B cell (primary cell): Measurements from ENCODE around the gene PLXNA3. TPM values are rescaled to one million over a fixed set of nuclear protein-coding genes. Genes with fewer than 3 reads are reported as not detected.

ENCODE experiments used
- ATAC-seq: fragments of 200-7000 bp; cut with Tn5 transposase; one replicate; pipeline ENCODE4 v1.10.0; 2021; ENCODE audit warnings: low read depth, mild to moderate bottlenecking, moderate number of reproducible peaks, moderate library complexity
- CTCF ChIA-PET: fragments of 350-600 bp; sonication (Branson Sonifier 250); formaldehyde crosslinking; loops from one replicate; lab custom pipeline; 2021; ENCODE audit warnings: antibody characterized with exemption, inconsistent platforms; lab: Charles Lee
- POLR2A ChIA-PET: fragments of 350-600 bp; sonication (Branson Sonifier 250); formaldehyde crosslinking; loops from one replicate; lab custom pipeline; 2021; ENCODE audit warnings: antibody characterized with exemption; lab: Charles Lee
- DNase-seq: peaks from one replicate; pipeline ENCODE4 v3.0.0; 2013
- H2AFZ ChIP-seq: 2 replicates; pipeline ENCODE4 v1.6.1; 2012; ENCODE audit warnings: mild to moderate bottlenecking, low read depth, low read length; ENCODE audit not compliant: insufficient read depth, poor library complexity, severe bottlenecking
- H3K27ac ChIP-seq, 2 donors: 1 replicate in 1 of 2; 2 replicates in 1 of 2; pipeline ENCODE4 v1.5.1; 2012 to 2013; ENCODE audit warnings: low read length in 2 of 2, mild to moderate bottlenecking in 2 of 2, moderate library complexity in 1 of 2
- H3K27me3 ChIP-seq, 4 experiments: fragments of 200-600 bp in 1 of 4; sonication (generic) in 1 of 4; replicated peaks in 1 of 4; 1 replicate in 2 of 4; 2 replicates in 2 of 4; pipeline versions ENCODE4 v1.6.1 to v1.7.0; 2013 to 2016; ENCODE audit warnings: low read length in 3 of 4, mild to moderate bottlenecking in 2 of 4, mixed read lengths in 1 of 4, moderate library complexity in 1 of 4; ENCODE audit not compliant: insufficient read depth in 4 of 4, control insufficient read depth in 3 of 4; ENCODE audit errors: control extremely low read depth in 1 of 4
- H3K36me3 ChIP-seq, 2 experiments: replicated peaks in 1 of 2; 1 replicate in 1 of 2; 2 replicates in 1 of 2; pipeline versions ENCODE4 v1.6.1 to v1.7.1; 2013; ENCODE audit warnings: low read length in 1 of 2; ENCODE audit not compliant: insufficient read depth in 2 of 2, control insufficient read depth in 1 of 2; ENCODE audit errors: control extremely low read depth in 1 of 2, extremely low read depth in 1 of 2
- H3K4me1 ChIP-seq, 2 donors: fragments of 200-600 bp in 1 of 2; sonication (generic) in 1 of 2; 1 replicate in 1 of 2; 2 replicates in 1 of 2; pipeline versions ENCODE4 v1.5.1 to v1.6.1; 2013 to 2017; ENCODE audit warnings: low read length in 2 of 2; ENCODE audit not compliant: control insufficient read depth in 2 of 2, insufficient read depth in 2 of 2
- H3K4me2 ChIP-seq: replicated peaks from 2 replicates; pipeline ENCODE3; 2012; ENCODE audit warnings: mild to moderate bottlenecking, low read depth, low read length; ENCODE audit not compliant: poor library complexity, severe bottlenecking
- H3K4me3 ChIP-seq, 5 experiments: fragments of 200-600 bp in 1 of 5; sonication (generic) in 1 of 5; 1 replicate in 3 of 5; 2 replicates in 2 of 5; pipeline versions ENCODE4 v1.5.1 to v1.7.0; 2011 to 2016; ENCODE audit warnings: low read length in 4 of 5, mild to moderate bottlenecking in 4 of 5, low read depth in 2 of 5, control low read depth in 1 of 5, moderate library complexity in 1 of 5; ENCODE audit not compliant: insufficient read depth in 1 of 5; ENCODE audit errors: control extremely low read depth in 1 of 5, extremely low read depth in 1 of 5
- H3K79me2 ChIP-seq: fragments of 200-600 bp; sonication (generic); one replicate; pipeline ENCODE4 v1.6.0; 2016; ENCODE audit warnings: low read length; ENCODE audit not compliant: control insufficient read depth, insufficient read depth
- H3K9ac ChIP-seq: fragments of 200-600 bp; sonication (generic); 2 replicates; pipeline ENCODE4 v1.6.1; 2017; ENCODE audit warnings: mild to moderate bottlenecking, low read length, moderate library complexity
- H3K9me3 ChIP-seq, 3 donors: one replicate each; pipeline versions ENCODE4 v1.6.1 to v1.7.1; 2013; ENCODE audit warnings: low read length in 2 of 3; ENCODE audit not compliant: control insufficient read depth in 2 of 3, insufficient read depth in 1 of 3; ENCODE audit errors: control extremely low read depth in 1 of 3
- H4K20me1 ChIP-seq: 2 replicates; pipeline ENCODE4 v1.6.0; 2012; ENCODE audit warnings: mild to moderate bottlenecking, low read length; ENCODE audit not compliant: insufficient read depth, control insufficient read depth, poor library complexity, severe bottlenecking
- H3K27ac Mint-ChIP-seq: one replicate; pipeline ENCODE4 v1.8.0; 2021; ENCODE audit warnings: mixed read lengths
- H3K27me3 Mint-ChIP-seq: one replicate; pipeline ENCODE4 v1.8.0; 2021; ENCODE audit warnings: mixed read lengths
- H3K4me1 Mint-ChIP-seq: one replicate; pipeline ENCODE4 v1.8.0; 2021; ENCODE audit warnings: mixed read lengths
- H3K4me3 Mint-ChIP-seq: one replicate; pipeline ENCODE4 v1.8.0; 2021; ENCODE audit warnings: mixed read lengths
- H3K9me3 Mint-ChIP-seq: one replicate; pipeline ENCODE4 v1.8.0; 2022; ENCODE audit warnings: mixed read lengths; ENCODE audit not compliant: insufficient read depth
- EZH2 ChIP-seq: IDR thresholded peaks from 2 replicates; pipeline ENCODE4 v1.6.1; 2012; ENCODE audit warnings: borderline replicate concordance, low read depth, mild to moderate bottlenecking, moderate library complexity, low read length; ENCODE audit not compliant: insufficient read depth, poor library complexity, severe bottlenecking
- WGBS: methylation state at CpG from one replicate; pipeline ENCODE4 v1.1.5; 2013; ENCODE audit warnings: missing lambda C conversion rate; ENCODE audit not compliant: insufficient coverage; 5-methylcytosine and 5-hydroxymethylcytosine counted together
- intact Hi-C: fragments of 100-400 bp; cut with micrococcal nuclease; formaldehyde crosslinking; loops from one replicate; pipeline ENCODE4 v1.10.0; 2022
- polyA plus RNA-seq: library from polyadenylated mRNA; depleted of rRNA; stranded (reverse); fragments of >200 nt; gene quantifications from 2 replicates; pipeline ENCODE4 v1.2.3, GENCODE V29; 2012
- total RNA-seq, 2 donors: library from RNA; stranded (reverse); fragments of 120-200 nt in 1 of 2; gene quantifications; 1 replicate in 1 of 2; 2 replicates in 1 of 2; pipeline versions ENCODE4 v1.2.3 to v1.2.4, GENCODE V29; 2013 to 2022
- TF ChIP-seq, protein P1 (sequence below): fragments of 200-600 bp; IDR thresholded peaks from one replicate; pipeline ENCODE4 v1.8.0; 2022; ENCODE audit warnings: antibody characterized with exemption, mild to moderate bottlenecking

Gene PLXNA3
- total and polyA plus RNA-seq, 2 donors (not counting 1 experiment from before 2014, with no cell fraction given): 68.6 to 114 TPM

GRCh38 chrX:154486052-154486395 is 27.9 kb downstream of the PLXNA3 start:
- H3K27ac ChIP-seq: peak overlapping the region in 1 of 2 donors; percentile 55
- POLR2A ChIA-PET: interaction anchor here (0.6 to 1.4 kb wide), 3 partner anchors 30 to 80 kb away, joined by 4 to 6 read pairs (median 5); partner anchors contain the start of gene FAM3A
- peaks cover 5 to 37% of the 10 kb centered on the region in 2 donors for H3K4me1 ChIP-seq
- ATAC-seq: no peak
- Mint-ChIP-seq H3K27ac (no peak overlapping the region), H3K27me3 (no peaks in the 10 kb centered on the region), H3K4me1 (peaks cover 26% of the 10 kb centered on the region), H3K9me3 (no peaks in the 10 kb centered on the region), H3K4me3 (no peak overlapping the region)
- no peaks in the 10 kb centered on the region for H3K27me3 ChIP-seq
- intact Hi-C loops: no loop called here
- peak; percentile 51 for DNase-seq
- H4K20me1 ChIP-seq: no peaks in the 10 kb centered on the region
- 0% methylated on average over 35 of the region's 35 CpGs for WGBS
- peak overlapping the region in 4 of 5 experiments; percentile 47 to 67 (median 60) for H3K4me3 ChIP-seq
- peak overlapping the region; percentile 68 for H3K9ac ChIP-seq
- H3K36me3 ChIP-seq: peaks cover 0 to 13% of the 10 kb centered on the region in 2 experiments
- peaks cover 20% of the 10 kb centered on the region for H3K79me2 ChIP-seq
- peak overlapping the region; percentile 38 for H2AFZ ChIP-seq
- TF ChIP-seq EZH2: no peak
- TF ChIP-seq, protein P1, sequence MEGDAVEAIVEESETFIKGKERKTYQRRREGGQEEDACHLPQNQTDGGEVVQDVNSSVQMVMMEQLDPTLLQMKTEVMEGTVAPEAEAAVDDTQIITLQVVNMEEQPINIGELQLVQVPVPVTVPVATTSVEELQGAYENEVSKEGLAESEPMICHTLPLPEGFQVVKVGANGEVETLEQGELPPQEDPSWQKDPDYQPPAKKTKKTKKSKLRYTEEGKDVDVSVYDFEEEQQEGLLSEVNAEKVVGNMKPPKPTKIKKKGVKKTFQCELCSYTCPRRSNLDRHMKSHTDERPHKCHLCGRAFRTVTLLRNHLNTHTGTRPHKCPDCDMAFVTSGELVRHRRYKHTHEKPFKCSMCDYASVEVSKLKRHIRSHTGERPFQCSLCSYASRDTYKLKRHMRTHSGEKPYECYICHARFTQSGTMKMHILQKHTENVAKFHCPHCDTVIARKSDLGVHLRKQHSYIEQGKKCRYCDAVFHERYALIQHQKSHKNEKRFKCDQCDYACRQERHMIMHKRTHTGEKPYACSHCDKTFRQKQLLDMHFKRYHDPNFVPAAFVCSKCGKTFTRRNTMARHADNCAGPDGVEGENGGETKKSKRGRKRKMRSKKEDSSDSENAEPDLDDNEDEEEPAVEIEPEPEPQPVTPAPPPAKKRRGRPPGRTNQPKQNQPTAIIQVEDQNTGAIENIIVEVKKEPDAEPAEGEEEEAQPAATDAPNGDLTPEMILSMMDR: no peak
- H3K4me2 ChIP-seq: peak overlapping the region; percentile 82
- CTCF ChIA-PET: interaction anchor here (1.9 to 2.7 kb wide), 2 partner anchors 41 to 57 kb away, joined by 4 to 12 read pairs; partner anchors contain the start of gene ATP6AP1
- no peaks in the 10 kb centered on the region for H3K9me3 ChIP-seq
